Lower lobe of right lung (tissue), 2 donors: ENCODE results near the gene RCE1. TPM values are rescaled to one million over a fixed set of nuclear protein-coding genes. Genes with fewer than 3 reads are reported as not detected.

Experiments used
- ATAC-seq, 2 donors: fragments of 200-7000 bp; cut with Tn5 transposase; one replicate each; pipeline ENCODE4 v1.9.1; 2020 to 2022; ENCODE audit warnings: mild to moderate bottlenecking in 2 of 2, moderate library complexity in 2 of 2
- DNase-seq: peaks from one replicate; pipeline ENCODE4 v3.0.0-alpha.2; 2020
- H3K27ac ChIP-seq: fragments of 200-600 bp; one replicate; pipeline ENCODE4 v1.8.0; 2022
- H3K27me3 ChIP-seq: fragments of 200-600 bp; one replicate; pipeline ENCODE4 v1.8.0; 2022; ENCODE audit warnings: low read depth
- H3K36me3 ChIP-seq: fragments of 200-600 bp; one replicate; pipeline ENCODE4 v1.8.0; 2022; ENCODE audit warnings: mild to moderate bottlenecking
- H3K4me1 ChIP-seq: fragments of 200-600 bp; one replicate; pipeline ENCODE4 v1.8.0; 2022
- H3K4me3 ChIP-seq: fragments of 200-600 bp; one replicate; pipeline ENCODE4 v1.8.0; 2022; ENCODE audit warnings: mild to moderate bottlenecking
- H3K9me3 ChIP-seq: fragments of 200-600 bp; one replicate; pipeline ENCODE4 v1.8.0; 2022
- CTCF ChIP-seq: fragments of 200-600 bp; IDR thresholded peaks from one replicate; pipeline ENCODE4 v1.8.0; 2022; ENCODE audit warnings: antibody characterized with exemption, mild to moderate bottlenecking
- intact Hi-C: fragments of 100-400 bp; cut with DNase I; formaldehyde crosslinking; loops from one replicate; pipeline ENCODE4 v1.11.0; 2022
- total RNA-seq: library from RNA; stranded (reverse); fragmentation: NEBNext Ultra II Directional; extraction: Animal tissue kit (Norgen Biotek cat#: 25700); gene quantifications from one replicate; pipeline ENCODE4 v1.2.1, GENCODE V29; 2021
- donor health status: DM: no; HTN: yes; CAD: no; lungs with severe emphysema.

The RCE1 gene
- total RNA-seq, 1 donor from 2014 or later, result 18.9 TPM

GRCh38 chr11:66863428-66864125 is 20.3 kb downstream of the RCE1 start:
- intact Hi-C loops, result no loop called here
- DNase-seq, result no peak
- H3K9me3 ChIP-seq, result no peaks in the 10 kb centered on the region

DNA sequence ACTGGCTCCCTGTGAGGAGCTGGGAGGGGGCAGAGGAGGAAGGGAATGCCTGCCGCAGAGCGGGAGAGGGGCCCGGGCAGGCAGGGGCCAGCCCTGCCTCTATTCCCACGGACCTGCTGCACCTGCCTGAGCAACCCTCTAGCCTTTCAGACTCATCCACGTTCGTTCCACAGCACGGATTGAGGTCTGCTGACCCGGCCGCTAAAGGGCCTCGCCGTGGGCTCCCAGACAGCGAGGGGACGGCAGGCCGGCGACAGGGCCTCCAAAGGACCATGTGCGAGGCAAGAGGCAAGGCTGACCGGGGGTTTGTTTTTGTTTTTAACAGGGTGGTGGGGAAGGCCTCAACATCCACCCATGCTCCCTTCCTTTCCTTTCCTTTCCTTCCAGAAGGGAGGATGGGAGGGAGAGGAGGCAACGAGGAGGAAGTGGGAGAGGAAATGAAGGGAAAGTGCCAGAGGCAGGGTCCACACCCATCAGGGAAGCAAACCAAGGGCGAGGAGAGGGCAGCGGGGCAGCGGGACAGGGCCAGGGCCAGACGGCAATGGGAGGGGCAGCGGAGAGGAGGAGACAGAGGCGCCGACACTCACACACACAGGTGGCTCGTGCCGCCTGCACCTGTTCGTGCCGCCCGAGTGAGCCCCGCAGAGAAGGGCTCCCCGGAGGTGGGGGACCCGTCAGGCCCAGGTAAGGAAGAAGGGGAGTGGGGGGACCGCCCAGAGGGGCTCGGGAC is 21.1 kb downstream of the RCE1 start:
- Histone ChIP-seq H3K4me3 (no peak overlapping the region), H3K27me3 (no peaks in the 10 kb centered on the region), H3K4me1 (no peaks in the 10 kb centered on the region), H3K36me3 (no peaks in the 10 kb centered on the region), H3K27ac (no peak overlapping the region), H3K9me3 (no peaks in the 10 kb centered on the region)
- intact Hi-C loops, result no loop called here
- TF ChIP-seq CTCF, result no peak
- ATAC-seq (no peak), DNase-seq (no peak)

More at GRCh38 chr11:66863428-66864125, 20.3 kb downstream of the RCE1 start:
- no peak for TF ChIP-seq CTCF
- ATAC-seq, result no peak
- Histone ChIP-seq H3K27ac (no peak overlapping the region), H3K4me1 (no peaks in the 10 kb centered on the region), H3K36me3 (no peaks in the 10 kb centered on the region), H3K27me3 (no peaks in the 10 kb centered on the region), H3K4me3 (no peak overlapping the region)

DNA sequence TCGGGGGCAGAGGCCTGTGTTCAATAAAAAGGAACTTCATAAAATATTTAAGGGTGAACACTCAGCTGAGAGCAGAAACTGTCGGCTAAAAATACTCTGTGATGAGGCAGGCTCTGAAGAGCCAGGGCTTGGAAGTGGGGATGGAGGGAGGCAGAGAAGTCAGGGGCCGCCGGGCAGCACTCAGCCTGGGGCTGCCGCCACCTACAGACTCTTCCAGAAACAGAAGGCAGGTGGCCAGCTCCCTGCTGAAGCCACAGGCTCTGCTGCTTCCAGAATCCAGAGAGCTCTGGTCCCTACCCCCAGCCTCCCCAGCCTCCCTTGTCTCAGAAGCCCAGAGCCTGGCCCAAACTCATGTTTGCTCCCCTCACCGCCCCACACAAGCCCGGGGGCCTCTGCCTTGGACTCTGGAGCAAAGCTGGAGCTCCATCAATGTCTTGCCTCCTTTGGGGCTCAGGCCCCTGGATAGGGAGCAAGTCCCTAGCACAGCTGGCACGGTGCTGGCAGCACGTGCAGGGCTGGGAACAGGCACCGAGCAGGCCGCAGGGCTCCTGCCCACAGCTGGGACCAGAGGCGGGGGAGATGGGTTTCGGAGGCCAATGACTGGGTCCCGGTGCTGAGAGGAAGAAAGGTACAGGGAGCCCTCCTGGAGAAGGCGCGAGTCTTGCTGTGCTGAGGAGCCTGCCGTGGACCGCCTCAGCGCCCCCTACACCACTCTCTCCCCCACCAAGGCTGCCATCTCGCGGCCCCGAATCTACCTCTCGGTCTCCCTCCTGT is 21.9 kb downstream of the RCE1 start:
- no peaks in the 10 kb centered on the region for H3K27me3 ChIP-seq
- intact Hi-C loops, result no loop called here
- no peak for TF ChIP-seq CTCF
- peaks cover 3% of the 10 kb centered on the region for H3K36me3 ChIP-seq
- H3K4me3 ChIP-seq, result no peak overlapping the region
- ATAC-seq (no peak), DNase-seq (no peak)
- no peaks in the 10 kb centered on the region for H3K4me1 ChIP-seq
- no peaks in the 10 kb centered on the region for H3K9me3 ChIP-seq
- H3K27ac ChIP-seq, result no peak overlapping the region

DNA sequence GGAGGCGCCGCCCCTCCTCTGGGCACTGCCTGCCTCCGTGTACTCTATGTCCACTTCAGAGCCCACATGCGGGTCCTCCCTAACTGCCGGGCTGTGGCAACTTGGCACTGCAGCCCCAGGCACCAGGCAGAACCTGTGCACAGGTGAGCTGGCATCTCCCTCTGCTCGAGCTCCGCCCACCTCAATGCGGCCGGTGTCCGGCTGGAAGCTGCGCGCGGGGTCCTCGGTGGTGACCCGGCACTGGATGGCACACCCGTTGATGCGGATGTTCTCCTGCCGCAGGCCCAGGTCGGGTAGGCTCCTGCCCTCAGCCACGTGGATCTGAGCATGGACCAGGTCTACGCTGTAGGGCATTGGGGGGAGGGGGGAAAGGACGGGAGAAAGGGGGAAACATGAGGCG is 22.8 kb downstream of the RCE1 start:
- peaks cover 3% of the 10 kb centered on the region for H3K36me3 ChIP-seq
- no peak overlapping the region for H3K27ac ChIP-seq
- no peak overlapping the region for H3K4me3 ChIP-seq
- ATAC-seq (no peak), DNase-seq (no peak)
- H3K9me3 ChIP-seq, result no peaks in the 10 kb centered on the region
- no peak for TF ChIP-seq CTCF
- no peaks in the 10 kb centered on the region for H3K4me1 ChIP-seq
- intact Hi-C loops, result no loop called here
- H3K27me3 ChIP-seq, result no peaks in the 10 kb centered on the region

DNA sequence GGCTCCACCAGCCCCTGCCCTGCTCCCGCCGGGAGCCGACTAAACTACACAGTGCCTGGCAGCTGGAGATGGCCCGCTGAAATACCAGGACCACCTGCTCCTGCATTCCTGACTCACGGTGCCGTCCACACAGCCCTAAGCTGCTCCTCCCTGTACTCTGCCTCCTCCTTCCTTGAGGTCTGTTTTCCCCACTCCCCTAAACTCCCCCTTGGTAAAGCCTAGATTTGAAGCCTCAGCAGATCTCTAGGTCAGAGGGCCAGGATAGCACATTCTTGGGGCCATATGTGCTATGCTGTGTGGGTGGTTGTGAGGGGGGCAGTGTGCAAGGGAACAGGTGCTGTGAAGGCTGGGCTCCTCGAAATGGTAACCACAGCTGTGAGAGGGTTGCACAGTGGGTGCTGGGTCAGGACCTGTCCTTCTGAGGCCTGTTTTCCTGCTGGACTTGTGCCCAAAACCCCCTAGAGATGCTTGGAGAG is 23.3 kb downstream of the RCE1 start:
- intact Hi-C loops, result no loop called here
- Histone ChIP-seq H3K36me3 (peaks cover 3% of the 10 kb centered on the region), H3K4me3 (no peak overlapping the region), H3K4me1 (no peaks in the 10 kb centered on the region), H3K9me3 (no peaks in the 10 kb centered on the region), H3K27ac (no peak overlapping the region), H3K27me3 (no peaks in the 10 kb centered on the region)
- no peak for TF ChIP-seq CTCF
- ATAC-seq (no peak), DNase-seq (no peak)
